Inferior parietal cortex (tissue), 1 donor: Measurements from ENCODE around the gene TCP11L2.

Experiments used
- DNase-seq: peaks from one replicate; pipeline ENCODE4 v3.0.0-alpha.2; 2016; ENCODE audit errors: extremely low spot score

Gene TCP11L2

GRCh38 chr12:106302401-106303201 is at the start of gene TCP11L2:
Gene TCP11L2, plus strand, starts transcription at chr12:106302733. Its CDS starts 8,343 bp downstream, at chr12:106311076.
- DNase-seq, result peak; percentile 79

- no peak for DNase-seq
These were observed 47.8 kb upstream of the TCP11L2 start for GRCh38 chr12:106254724-106255123.

GRCh38 chr12:106255493-106255892 is 47.0 kb upstream of the TCP11L2 start:
- no peak for DNase-seq

GRCh38 chr12:106255952-106256351 is 46.6 kb upstream of the TCP11L2 start:
- no peak for DNase-seq

- DNase-seq, result no peak
These were observed 46.0 kb upstream of the TCP11L2 start for GRCh38 chr12:106256524-106256923.

- DNase-seq, result no peak
These were observed 44.3 kb upstream of the TCP11L2 start for GRCh38 chr12:106258226-106258625.

GRCh38 chr12:106258935-106259334 is 43.6 kb upstream of the TCP11L2 start:
- DNase-seq, result no peak

GRCh38 chr12:106265116-106265515 is 37.4 kb upstream of the TCP11L2 start:
- no peak for DNase-seq

- DNase-seq, result no peak
These were observed 35.0 kb upstream of the TCP11L2 start for GRCh38 chr12:106267535-106267934.

GRCh38 chr12:106269150-106269771 is 33.3 kb upstream of the TCP11L2 start:
- no peak for DNase-seq

- no peak for DNase-seq
These were observed 30.7 kb upstream of the TCP11L2 start for GRCh38 chr12:106271575-106272505.

GRCh38 chr12:106273491-106273890 is 29.0 kb upstream of the TCP11L2 start:
- DNase-seq, result no peak

- no peak for DNase-seq
These were observed 28.5 kb upstream of the TCP11L2 start for GRCh38 chr12:106274012-106274411.

GRCh38 chr12:106274575-106275121 is 27.9 kb upstream of the TCP11L2 start:
- DNase-seq, result no peak

GRCh38 chr12:106275458-106275857 is 27.1 kb upstream of the TCP11L2 start:
- DNase-seq, result no peak

GRCh38 chr12:106276032-106276740 is 26.3 kb upstream of the TCP11L2 start:
- no peak for DNase-seq

- no peak for DNase-seq
These were observed 22.4 kb upstream of the TCP11L2 start for GRCh38 chr12:106280106-106280505.

GRCh38 chr12:106281056-106281782 is 21.3 kb upstream of the TCP11L2 start:
- DNase-seq, result no peak

- DNase-seq, result no peak
These were observed 20.7 kb upstream of the TCP11L2 start for GRCh38 chr12:106281804-106282203.

GRCh38 chr12:106282457-106283097 is 20.0 kb upstream of the TCP11L2 start:
- peak; percentile 29 for DNase-seq
